ENCODE data around the gene ABO. TPM values are rescaled to one million over a fixed set of nuclear protein-coding genes. Genes with fewer than 3 reads are reported as not detected.

The ABO gene
- total and polyA plus RNA-seq, 2 donors (not counting 3 experiments of a cell fraction or from before 2014, with no cell fraction given), result not detected

DNA sequence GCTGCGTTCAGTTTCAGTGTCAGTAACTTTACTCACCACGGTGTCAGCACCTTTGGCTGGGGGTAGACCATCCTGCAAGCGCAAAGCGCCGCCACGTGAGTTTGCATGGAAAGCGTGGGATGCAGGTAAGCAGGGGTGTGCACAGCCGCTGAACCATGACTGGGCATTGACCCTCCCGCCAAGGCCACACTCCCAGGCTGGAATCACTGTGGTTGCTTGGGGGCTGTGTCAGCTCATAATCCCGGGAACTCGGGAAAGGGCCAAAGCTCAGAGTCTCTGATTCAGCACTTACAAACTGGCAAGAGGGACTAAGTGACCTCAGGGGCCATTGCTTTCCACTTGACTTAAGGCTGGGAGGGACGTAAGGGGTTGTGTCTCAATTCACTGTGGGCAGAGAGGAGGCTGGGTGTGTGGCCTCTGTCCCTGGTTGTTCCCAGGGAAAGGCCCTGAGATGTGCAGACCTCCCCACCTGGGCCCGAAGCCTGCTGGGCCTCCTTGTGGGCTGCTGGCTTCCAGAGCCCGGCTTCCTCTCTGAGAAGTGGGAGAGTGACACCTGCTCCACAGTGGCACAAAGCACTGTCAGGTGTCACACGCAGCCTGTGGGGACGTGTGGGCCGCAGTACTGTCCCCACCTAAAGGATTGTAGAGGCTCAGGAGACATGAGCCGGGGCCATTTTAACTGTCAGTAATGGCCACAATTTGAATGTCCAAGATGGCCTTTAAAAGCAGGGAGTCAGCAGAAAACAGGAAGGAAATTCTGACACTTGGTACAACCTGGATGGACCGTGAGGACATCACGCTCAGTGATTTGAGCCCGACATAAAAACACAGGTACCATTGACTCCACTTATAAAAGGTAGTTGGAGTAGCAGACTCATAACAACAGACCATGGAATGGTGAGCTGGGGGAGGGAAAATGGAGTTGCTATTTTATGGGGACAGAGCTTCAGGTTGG, 16.7 kb downstream of the ABO start:
- H3K36me3 ChIP-seq (ENCODE audit: control insufficient read depth in 2 of 2, extremely low read depth in 1 of 2, insufficient read depth in 2 of 2, low read length in 2 of 2), result no peaks in the 10 kb centered on the region
- no peaks in the 10 kb centered on the region for H3K9me1 ChIP-seq (replicated peaks; ENCODE audit: control insufficient read depth, extremely low read depth, insufficient read depth, low read length)
- no peak overlapping the region for H3K4me3 ChIP-seq (replicated peaks in 1 of 3; ENCODE audit: insufficient read depth in 1 of 3, low read depth in 1 of 3, low read length in 3 of 3)
- H3K27ac ChIP-seq (ENCODE audit: insufficient read depth, low read depth, low read length), result no peak overlapping the region
- no peaks in the 10 kb centered on the region for H3K9me3 ChIP-seq (replicated peaks; ENCODE audit: control insufficient read depth, insufficient read depth, low read length)
- H3K79me2 ChIP-seq (ENCODE audit: control insufficient read depth, insufficient read depth, low read length), result no peaks in the 10 kb centered on the region
- TF ChIP-seq GATA2 (IDR thresholded peaks at IDR 0.05; ENCODE audit: insufficient read depth, insufficient read length, low read depth, low read length) (no peak), FOS (IDR thresholded peaks at IDR 0.05; ENCODE audit: borderline replicate concordance, insufficient read depth, low read length) (no peak), POLR2A (IDR thresholded peaks at IDR 0.05; ENCODE audit: low read depth, low read length) (no peak), POLR2AphosphoS5 (IDR thresholded peaks at IDR 0.05; ENCODE audit: insufficient read depth, low read depth, low read length) (no peak), MYC (IDR thresholded peaks at IDR 0.05; ENCODE audit: low read depth, low read length) (no peak), JUN (IDR thresholded peaks at IDR 0.05; ENCODE audit: borderline replicate concordance, insufficient read depth, insufficient read length, low read depth) (no peak)
- TF ChIP-seq, protein P1, sequence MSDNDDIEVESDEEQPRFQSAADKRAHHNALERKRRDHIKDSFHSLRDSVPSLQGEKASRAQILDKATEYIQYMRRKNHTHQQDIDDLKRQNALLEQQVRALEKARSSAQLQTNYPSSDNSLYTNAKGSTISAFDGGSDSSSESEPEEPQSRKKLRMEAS (IDR thresholded peaks at IDR 0.05; ENCODE audit: insufficient read depth, insufficient read length), result no peak
- DNase-seq (ENCODE audit: low read depth, low spot score) (no peak), FAIRE-seq (no peak)
- ChIA-PET CTCF (interaction anchor here (2.1 to 3.1 kb wide), 2 partner anchors 20 to 72 kb away, joined by 9 to 14 read pairs; no protein-coding TSS in a partner anchor), POLR2A (no interaction called here)
- no peak overlapping the region for H3K4me2 ChIP-seq (ENCODE audit: insufficient read depth, low read length)
- H4K20me1 ChIP-seq (replicated peaks; ENCODE audit: control insufficient read depth, extremely low read depth, insufficient read depth, low read length), result no peaks in the 10 kb centered on the region
- H3K27me3 ChIP-seq (ENCODE audit: control insufficient read depth in 2 of 2, insufficient read depth in 2 of 2, low read length in 2 of 2), result no peaks in the 10 kb centered on the region
- H3K4me1 ChIP-seq (ENCODE audit: control insufficient read depth, extremely low read depth, insufficient read depth, low read length), result no peaks in the 10 kb centered on the region
- intact Hi-C loops (cut with micrococcal nuclease) (no loop called here), dilution Hi-C loops (cut with MboI; ENCODE audit: extremely low pct_ligation_motif_present, low sequenced_read_pairs) (no loop called here)
- H3K9ac ChIP-seq (replicated peaks; ENCODE audit: extremely low read depth, insufficient read depth, low read length), result no peak overlapping the region
- no peak overlapping the region for H2AFZ ChIP-seq (ENCODE audit: low read depth, low read length)
- BruUV-seq (replicated peaks), result no TSS peak

Measured in endothelial cell of umbilical vein (primary cell).